HG02798 (cell line): ENCODE data around the gene ETFDH.
"Not testable (repeated sequence)": the region's sequence is repeated elsewhere in the genome, so short reads cannot be mapped to it uniquely, and the experiment has no call there.

ENCODE experiments used
- ATAC-seq: cut with Tn5 transposase; IDR thresholded peaks from one replicate; pipeline ENCODE4 v1.9.1; 2021; ENCODE audit warnings: mild to moderate bottlenecking; ENCODE audit not compliant: unreplicated experiment, poor library complexity

ETFDH gene

GRCh38 chr4:158746537-158746936, 74.4 kb downstream of the ETFDH start:
- ATAC-seq: not testable (repeated sequence)

GRCh38 chr4:158750379-158750778, 78.3 kb downstream of the ETFDH start:
- no peak for ATAC-seq

- ATAC-seq: no peak
Measured at GRCh38 chr4:158754385-158755180, 82.5 kb downstream of the ETFDH start.

- not testable (repeated sequence) for ATAC-seq
Measured at GRCh38 chr4:158755819-158756218, 83.7 kb downstream of the ETFDH start.

- no peak for ATAC-seq
Measured at GRCh38 chr4:158756588-158756987, 84.5 kb downstream of the ETFDH start.

- no peak for ATAC-seq
Measured at GRCh38 chr4:158758142-158758541, 86.0 kb downstream of the ETFDH start.

GRCh38 chr4:158758703-158759102, 86.6 kb downstream of the ETFDH start:
- ATAC-seq: no peak
